Right cardiac atrium (tissue), 5 donors: ENCODE measurements around the gene RBM23. TPM values are rescaled to one million over a fixed set of nuclear protein-coding genes. Genes with fewer than 3 reads are reported as not detected.

Experiments used
- ATAC-seq, 2 donors: fragments of 200-7000 bp; cut with Tn5 transposase; one replicate each; pipeline versions ENCODE4 v1.8.0 to v1.9.1; 2020; ENCODE audit warnings: moderate library complexity in 2 of 2, mild to moderate bottlenecking in 1 of 2
- DNase-seq, 3 donors: peaks; one replicate each; pipeline ENCODE4 v3.0.0-alpha.2; 2020
- H3K27ac ChIP-seq: one replicate; pipeline ENCODE4 v1.5.1; 2013; ENCODE audit warnings: mild to moderate bottlenecking, low read length, control low read depth, moderate library complexity
- H3K27me3 ChIP-seq: one replicate; pipeline ENCODE4 v1.6.1; 2013; ENCODE audit not compliant: control insufficient read depth, insufficient read depth
- H3K4me1 ChIP-seq: one replicate; pipeline ENCODE4 v1.6.1; 2013; ENCODE audit warnings: low read length; ENCODE audit not compliant: control insufficient read depth, insufficient read depth
- H3K4me3 ChIP-seq: one replicate; pipeline ENCODE4 v1.5.1; 2013; ENCODE audit warnings: low read length, control low read depth
- H3K9me3 ChIP-seq: one replicate; pipeline ENCODE4 v1.6.1; 2013; ENCODE audit warnings: low read length; ENCODE audit not compliant: control insufficient read depth
- WGBS: extraction: QIAGEN DNeasy Blood & Tissue Kit; methylation state at CpG from one replicate; pipeline ENCODE4 v1.1.7; 2013; 5-methylcytosine and 5-hydroxymethylcytosine counted together
- intact Hi-C, 4 donors: fragments of 100-400 bp; cut with DNase I; formaldehyde crosslinking; loops; one replicate each; pipeline versions ENCODE4 v1.11.0 to v1.14.0; 2022 to 2023
- polyA plus RNA-seq: library from polyadenylated mRNA; stranded (reverse); fragments of 200-250 nt; gene quantifications from one replicate; pipeline ENCODE4 v1.2.3, GENCODE V29; 2013
- total RNA-seq, 4 donors: library from RNA; stranded (reverse); fragmentation: NEBNext Ultra II Directional; extraction: Animal tissue kit (Norgen Biotek cat#: 25700); gene quantifications; one replicate each; pipeline ENCODE4 v1.2.1, GENCODE V29; 2021
- donor health status: healthy with polysubstance abuse.
- donor health status: DM: no; HTN: yes; CAD: no.
- donor health status: DM: no; HTN: no; CAD: no.
- donor health status: DM: no; HTN: yes; CAD: no; lungs with severe emphysema.
- donor health status: DM: yes; HTN: yes; CAD: no.

Gene RBM23
- total and polyA plus RNA-seq, 5 donors, result 26.0 to 66.3 (median 59.4) TPM

DNA sequence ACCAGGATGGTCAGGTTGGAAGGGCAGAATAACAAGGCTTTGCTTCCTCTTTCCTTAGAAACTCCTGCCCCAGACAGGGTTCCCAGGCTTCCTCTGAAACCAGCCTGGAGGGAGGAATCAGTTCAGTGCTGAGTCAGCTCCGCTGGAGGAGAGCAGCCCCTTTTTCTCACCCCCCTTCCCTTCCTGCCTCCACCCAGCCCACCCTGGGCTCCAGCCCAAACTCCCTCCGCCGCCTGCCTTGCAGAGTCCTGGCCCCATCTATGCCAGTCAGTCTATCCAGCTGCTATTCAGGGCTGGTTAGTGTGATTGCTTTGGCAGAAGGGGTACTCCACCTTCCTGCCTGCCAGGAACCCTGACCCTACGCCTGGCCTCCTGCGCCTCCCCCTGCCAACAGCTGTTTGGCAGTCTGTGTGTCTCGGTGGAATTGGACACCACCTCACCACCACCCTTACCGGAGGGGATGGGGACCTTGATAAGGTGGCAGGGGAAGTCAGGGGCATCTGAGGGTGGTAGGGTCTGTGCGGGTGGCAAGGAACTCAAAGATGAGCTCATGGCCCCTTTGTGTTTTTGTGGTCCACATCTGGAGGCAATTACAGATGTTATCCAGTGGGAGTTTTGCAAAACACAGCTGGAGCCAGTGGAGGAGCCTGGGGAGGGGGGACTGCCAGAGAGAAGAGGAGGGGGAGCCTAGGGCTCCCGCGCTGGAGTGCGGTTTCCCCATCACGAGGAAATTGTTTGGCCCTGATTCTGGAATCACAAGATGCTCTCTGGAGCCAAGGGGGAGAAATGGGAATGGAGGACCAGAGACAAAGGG is 70.4 kb downstream of the RBM23 start:
- peak; percentile 82 to 94 (median 90) for DNase-seq
- WGBS, result 4% methylated on average over 12 of the region's 12 CpGs
- intact Hi-C loops, result no loop called here
- ATAC-seq, result peak; percentile 69 to 70
- Histone ChIP-seq H3K9me3 (no peaks in the 10 kb centered on the region), H3K4me3 (no peak overlapping the region), H3K4me1 (peaks cover 25% of the 10 kb centered on the region), H3K27ac (peak overlapping the region; percentile 94), H3K27me3 (no peaks in the 10 kb centered on the region)

GRCh38 chr14:22847661-22848341 is 71.1 kb downstream of the RBM23 start:
- WGBS, result 40% methylated on average over 14 of the region's 14 CpGs
- no peaks in the 10 kb centered on the region for H3K9me3 ChIP-seq
- peak overlapping the region; percentile 94 for H3K27ac ChIP-seq
- intact Hi-C loops, result no loop called here
- DNase-seq (peak in 1 of 3 donors; percentile 56), ATAC-seq (no peak)
- peaks cover 25% of the 10 kb centered on the region for H3K4me1 ChIP-seq
- no peak overlapping the region for H3K4me3 ChIP-seq
- H3K27me3 ChIP-seq, result no peaks in the 10 kb centered on the region

DNA sequence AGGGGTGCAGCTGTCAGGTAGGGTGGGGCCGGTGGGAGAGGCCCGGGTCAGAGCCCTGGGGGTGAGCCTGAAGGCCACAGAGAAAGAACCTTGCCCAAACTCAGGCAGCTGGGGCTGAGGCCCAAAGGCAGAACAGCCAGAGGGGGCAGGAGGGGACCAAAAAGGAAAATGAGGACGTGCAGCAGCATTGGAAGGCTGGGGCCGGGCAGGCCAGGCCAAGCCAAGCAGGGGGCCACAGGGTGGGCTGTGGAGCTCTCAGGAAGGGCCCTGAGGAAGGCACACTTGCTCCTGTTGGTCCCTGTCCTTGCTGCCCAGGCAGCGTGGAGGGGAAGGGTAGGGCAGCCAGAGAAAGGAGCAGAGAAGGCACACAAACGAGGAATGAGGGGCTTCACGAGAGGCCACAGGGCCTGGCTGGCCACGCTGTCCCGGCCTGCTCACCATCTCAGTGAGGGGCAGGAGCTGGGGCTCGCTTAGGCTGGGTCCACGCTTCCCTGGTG is 72.1 kb downstream of the RBM23 start:
- no peaks in the 10 kb centered on the region for H3K27me3 ChIP-seq
- H3K4me1 ChIP-seq, result peaks cover 25% of the 10 kb centered on the region
- intact Hi-C loops, result no loop called here
- H3K27ac ChIP-seq, result peak overlapping the region; percentile 5
- DNase-seq (no peak), ATAC-seq (no peak)
- no peak overlapping the region for H3K4me3 ChIP-seq
- 71% methylated on average over 11 of the region's 11 CpGs for WGBS
- H3K9me3 ChIP-seq, result no peaks in the 10 kb centered on the region

GRCh38 chr14:22845821-22846625 is 72.9 kb downstream of the RBM23 start:
- peaks cover 20% of the 10 kb centered on the region for H3K4me1 ChIP-seq
- no peak overlapping the region for H3K27ac ChIP-seq
- DNase-seq, result peak in 1 of 3 donors; percentile 57
- no peaks in the 10 kb centered on the region for H3K9me3 ChIP-seq
- no peak for ATAC-seq
- H3K4me3 ChIP-seq, result no peak overlapping the region
- intact Hi-C loops, result no loop called here
- WGBS, result 81% methylated on average over 26 of the region's 26 CpGs
- no peaks in the 10 kb centered on the region for H3K27me3 ChIP-seq

DNA sequence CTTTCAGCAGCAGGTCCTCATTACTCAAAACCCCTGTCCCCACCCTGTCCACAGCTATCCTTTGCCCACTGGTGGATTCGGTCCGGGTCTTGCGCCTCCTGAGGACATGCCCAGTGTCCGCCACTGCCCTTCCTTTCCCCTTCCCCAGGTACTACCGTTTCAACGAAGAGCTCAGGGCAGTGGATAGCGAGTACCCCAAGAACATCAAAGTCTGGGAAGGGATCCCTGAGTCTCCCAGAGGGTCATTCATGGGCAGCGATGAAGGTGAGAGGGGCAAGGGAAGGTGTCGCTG is 73.9 kb downstream of the RBM23 start:
- H3K27me3 ChIP-seq, result no peaks in the 10 kb centered on the region
- ATAC-seq (no peak), DNase-seq (no peak)
- H3K4me1 ChIP-seq, result peaks cover 16% of the 10 kb centered on the region
- H3K4me3 ChIP-seq, result no peak overlapping the region
- no peaks in the 10 kb centered on the region for H3K9me3 ChIP-seq
- 84% methylated on average over 9 of the region's 9 CpGs for WGBS
- intact Hi-C loops, result no loop called here
- no peak overlapping the region for H3K27ac ChIP-seq

- 88% methylated on average over 22 of the region's 22 CpGs for WGBS
- DNase-seq (no peak), ATAC-seq (no peak)
- Histone ChIP-seq H3K4me1 (peaks cover 14% of the 10 kb centered on the region), H3K4me3 (no peak overlapping the region), H3K9me3 (no peaks in the 10 kb centered on the region), H3K27ac (no peak overlapping the region), H3K27me3 (no peaks in the 10 kb centered on the region)
- intact Hi-C loops, result no loop called here
Observed at GRCh38 chr14:22844221-22845102, 74.5 kb downstream of the RBM23 start.

Other genes starting within 250 kb of the RBM23 start
- 100 to 1,000 TPM in 3 of 4 donors, 10 to 100 TPM in 1; 92.6 to 123 (median 114) TPM for gene OXA1L, start 152.5 kb downstream of the RBM23 start, total RNA-seq
- gene OXA1L, start 152.5 kb downstream of the RBM23 start, polyA plus RNA-seq, result 134 TPM
- gene SLC7A7, start 103.7 kb downstream of the RBM23 start, total RNA-seq, result 10 to 100 TPM in 1 of 4 donors, 1 to 10 TPM in 3; 5.7 to 13.6 (median 7.5) TPM
- gene SLC7A7, start 103.7 kb downstream of the RBM23 start, polyA plus RNA-seq, result 3.1 TPM
- 100 to 1,000 TPM in 1 of 4 donors, 10 to 100 TPM in 3; 86.2 to 115 (median 91.1) TPM for gene MRPL52, start 89.3 kb downstream of the RBM23 start, total RNA-seq
- 113 TPM for gene MRPL52, start 89.3 kb downstream of the RBM23 start, polyA plus RNA-seq
- gene MMP14, start 82.6 kb downstream of the RBM23 start, total RNA-seq, result 10 to 100 TPM; 45.3 to 64.1 (median 50.0) TPM
- 33.3 TPM for gene MMP14, start 82.6 kb downstream of the RBM23 start, polyA plus RNA-seq
- gene LRP10, start 47.4 kb downstream of the RBM23 start, total RNA-seq, result 10 to 100 TPM; 66.2 to 89.7 (median 76.5) TPM
- gene LRP10, start 47.4 kb downstream of the RBM23 start, polyA plus RNA-seq, result 28.7 TPM
- gene REM2, start 35.9 kb downstream of the RBM23 start, total RNA-seq, result under 1 TPM in 1 of 4 donors, not detected in 3; 0.25 TPM
- 0.07 TPM for gene REM2, start 35.9 kb downstream of the RBM23 start, polyA plus RNA-seq
- gene PRMT5, start 10.2 kb upstream of the RBM23 start, total RNA-seq, result 10 to 100 TPM; 37.3 to 52.1 (median 49.5) TPM
- gene PRMT5, start 10.2 kb upstream of the RBM23 start, polyA plus RNA-seq, result 22.0 TPM
- 10 to 100 TPM; 16.5 to 33.5 (median 27.2) TPM for gene HAUS4, start 37.9 kb upstream of the RBM23 start, total RNA-seq
- 29.6 TPM for gene HAUS4, start 37.9 kb upstream of the RBM23 start, polyA plus RNA-seq
- 1 to 10 TPM; 5.7 to 6.9 (median 6.6) TPM for gene AJUBA, start 63.4 kb upstream of the RBM23 start, total RNA-seq
- gene AJUBA, start 63.4 kb upstream of the RBM23 start, polyA plus RNA-seq, result 4.8 TPM
- gene C14orf93, start 91.0 kb upstream of the RBM23 start, total RNA-seq, result 10 to 100 TPM in 1 of 4 donors, 1 to 10 TPM in 3; 5.8 to 11.4 (median 6.7) TPM
- gene C14orf93, start 91.0 kb upstream of the RBM23 start, polyA plus RNA-seq, result 4.1 TPM
- 100 to 1,000 TPM; 108 to 126 (median 112) TPM for gene PSMB5, start 115.8 kb upstream of the RBM23 start, total RNA-seq
- gene PSMB5, start 115.8 kb upstream of the RBM23 start, polyA plus RNA-seq, result 140 TPM
- not detected for gene PSMB11, start 123.1 kb upstream of the RBM23 start, total RNA-seq
- not detected for gene PSMB11, start 123.1 kb upstream of the RBM23 start, polyA plus RNA-seq
- gene CDH24, start 138.4 kb upstream of the RBM23 start, total RNA-seq, result 1 to 10 TPM in 3 of 4 donors, under 1 TPM in 1; 0.95 to 2.3 (median 2.2) TPM
- gene CDH24, start 138.4 kb upstream of the RBM23 start, polyA plus RNA-seq, result 2.5 TPM
- gene ACIN1, start 176.0 kb upstream of the RBM23 start, total RNA-seq, result 10 to 100 TPM; 78.9 to 87.8 (median 84.8) TPM
- 67.1 TPM for gene ACIN1, start 176.0 kb upstream of the RBM23 start, polyA plus RNA-seq
- gene C14orf119, start 176.4 kb upstream of the RBM23 start, total RNA-seq, result 10 to 100 TPM; 30.2 to 43.9 (median 41.2) TPM
- 27.3 TPM for gene C14orf119, start 176.4 kb upstream of the RBM23 start, polyA plus RNA-seq
- gene CIROP, start 185.8 kb upstream of the RBM23 start, total RNA-seq, result not detected
- gene CIROP, start 185.8 kb upstream of the RBM23 start, polyA plus RNA-seq, result not detected
- not detected for gene CEBPE, start 200.1 kb upstream of the RBM23 start, total RNA-seq
- not detected for gene CEBPE, start 200.1 kb upstream of the RBM23 start, polyA plus RNA-seq